ENCODE data around the gene UNC79.

DNA sequence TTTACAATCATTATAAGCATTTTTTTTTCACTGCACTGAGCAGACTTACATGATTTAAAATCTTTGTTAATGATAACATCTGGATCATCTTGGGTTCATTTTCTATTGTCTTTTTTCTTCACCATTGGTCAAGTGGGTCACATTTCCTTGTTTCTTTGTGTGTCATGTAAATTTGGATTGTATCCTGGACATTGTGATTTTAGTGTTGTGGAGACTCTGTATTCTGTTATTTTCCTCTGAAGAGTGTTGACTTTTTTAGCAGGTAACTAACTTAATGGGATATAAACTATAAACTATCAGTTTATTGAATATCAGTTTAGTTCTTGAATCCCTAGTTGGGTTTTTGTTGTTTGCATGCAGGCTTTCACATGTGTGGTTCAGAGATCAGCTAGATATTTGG lies 4.0 kb upstream of the UNC79 start:
- TF ChIP-seq, protein P1, sequence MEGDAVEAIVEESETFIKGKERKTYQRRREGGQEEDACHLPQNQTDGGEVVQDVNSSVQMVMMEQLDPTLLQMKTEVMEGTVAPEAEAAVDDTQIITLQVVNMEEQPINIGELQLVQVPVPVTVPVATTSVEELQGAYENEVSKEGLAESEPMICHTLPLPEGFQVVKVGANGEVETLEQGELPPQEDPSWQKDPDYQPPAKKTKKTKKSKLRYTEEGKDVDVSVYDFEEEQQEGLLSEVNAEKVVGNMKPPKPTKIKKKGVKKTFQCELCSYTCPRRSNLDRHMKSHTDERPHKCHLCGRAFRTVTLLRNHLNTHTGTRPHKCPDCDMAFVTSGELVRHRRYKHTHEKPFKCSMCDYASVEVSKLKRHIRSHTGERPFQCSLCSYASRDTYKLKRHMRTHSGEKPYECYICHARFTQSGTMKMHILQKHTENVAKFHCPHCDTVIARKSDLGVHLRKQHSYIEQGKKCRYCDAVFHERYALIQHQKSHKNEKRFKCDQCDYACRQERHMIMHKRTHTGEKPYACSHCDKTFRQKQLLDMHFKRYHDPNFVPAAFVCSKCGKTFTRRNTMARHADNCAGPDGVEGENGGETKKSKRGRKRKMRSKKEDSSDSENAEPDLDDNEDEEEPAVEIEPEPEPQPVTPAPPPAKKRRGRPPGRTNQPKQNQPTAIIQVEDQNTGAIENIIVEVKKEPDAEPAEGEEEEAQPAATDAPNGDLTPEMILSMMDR (conservative IDR thresholded peaks at IDR 0.05) = no peak
- TF ChIP-seq EZH2 (IDR thresholded peaks at IDR 0.05; ENCODE audit: low read depth) = no peak

Data from PC-9 (cell line).